GM19023 (cell line): ENCODE data around the gene CACNB4.
"Not testable (repeated sequence)": the region's sequence is repeated elsewhere in the genome, so short reads cannot be mapped to it uniquely, and the experiment has no call there.

ENCODE experiments used
- ATAC-seq: cut with Tn5 transposase; IDR thresholded peaks from one replicate; pipeline ENCODE4 v1.9.1; 2021; ENCODE audit warnings: mild to moderate bottlenecking, moderate library complexity; ENCODE audit not compliant: unreplicated experiment

Gene CACNB4

DNA sequence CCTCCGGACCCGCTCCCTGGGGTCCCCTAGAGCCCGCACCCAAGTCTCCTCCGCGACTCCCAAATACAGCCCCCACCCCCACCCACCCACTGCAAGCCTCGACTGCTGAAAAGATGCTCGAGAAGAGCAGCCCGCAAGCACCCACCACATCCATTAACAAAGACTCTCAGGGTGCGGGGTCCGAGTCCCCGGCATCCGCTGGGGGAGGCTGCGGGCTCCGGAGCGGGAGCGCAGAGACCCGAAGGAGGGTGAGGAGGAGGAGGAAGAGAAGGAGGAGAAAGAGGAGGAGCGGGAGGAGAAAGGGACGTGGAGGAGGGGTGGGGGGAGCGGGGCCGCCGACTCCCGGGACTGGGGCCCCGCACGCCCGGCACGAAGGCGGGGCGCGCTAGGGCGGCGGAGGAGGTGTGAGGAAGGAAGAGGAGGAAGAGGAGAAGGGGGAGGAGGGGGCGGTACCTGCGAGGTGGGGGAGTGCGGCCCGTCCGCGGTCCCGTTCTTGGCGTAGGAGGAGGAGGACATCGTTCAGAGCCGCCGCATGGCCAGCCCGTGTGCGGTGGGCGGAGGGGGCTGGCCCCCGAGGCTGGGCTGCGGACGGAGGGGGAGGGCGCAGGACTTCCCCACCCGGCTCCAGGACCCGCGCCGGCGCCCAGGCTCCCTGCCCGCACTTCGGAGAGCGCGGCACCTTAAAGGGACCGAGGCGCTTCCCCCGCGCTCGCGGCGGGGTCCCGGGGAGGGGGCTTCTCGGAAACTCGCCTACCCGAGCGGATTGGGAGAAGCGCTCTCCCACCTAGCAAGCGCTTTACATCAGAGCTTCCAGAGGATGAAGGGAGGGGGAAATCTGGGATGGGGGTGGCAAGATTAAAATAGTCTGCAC, at the start of gene CACNB4:
TSS of gene CACNB4 (minus strand) at position 549 of the 871 bp plus-strand sequence.
- no peak for ATAC-seq

DNA sequence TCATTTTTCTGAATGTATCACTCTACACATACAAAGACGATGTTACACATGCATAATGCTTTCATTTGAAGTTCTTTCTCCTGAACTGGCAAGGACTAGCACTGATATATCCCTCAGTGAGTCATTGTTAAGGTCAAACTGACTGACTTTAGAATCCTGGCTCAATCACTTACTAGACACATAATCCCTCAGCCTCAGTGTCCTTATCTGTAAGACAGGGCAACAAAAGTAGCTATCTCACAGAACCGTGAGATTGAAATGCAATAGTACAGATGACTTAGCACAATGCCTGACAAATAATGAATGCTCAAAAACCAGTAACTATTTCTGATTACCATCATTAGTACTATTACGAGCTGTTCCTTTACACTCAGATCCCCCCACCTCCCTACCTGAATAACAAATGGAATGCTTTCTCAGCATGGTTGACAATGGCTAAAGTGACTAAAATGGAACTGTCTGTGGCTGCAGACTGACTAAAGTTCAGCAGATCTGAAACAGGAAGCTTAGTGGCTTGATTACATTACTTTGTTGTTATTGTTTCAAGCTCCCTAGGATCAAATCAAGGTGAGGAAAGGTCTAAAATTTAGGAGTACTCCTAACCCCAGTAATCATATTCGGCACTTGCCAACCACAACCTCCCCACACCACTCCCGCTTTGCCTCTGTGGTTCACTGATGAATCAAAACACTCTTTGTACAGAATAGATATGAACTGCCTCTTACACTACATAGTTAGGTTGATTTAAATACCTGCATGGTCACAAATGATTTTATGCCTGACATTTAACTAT, 35.8 kb upstream of the CACNB4 start:
- peak; percentile 79 for ATAC-seq

DNA sequence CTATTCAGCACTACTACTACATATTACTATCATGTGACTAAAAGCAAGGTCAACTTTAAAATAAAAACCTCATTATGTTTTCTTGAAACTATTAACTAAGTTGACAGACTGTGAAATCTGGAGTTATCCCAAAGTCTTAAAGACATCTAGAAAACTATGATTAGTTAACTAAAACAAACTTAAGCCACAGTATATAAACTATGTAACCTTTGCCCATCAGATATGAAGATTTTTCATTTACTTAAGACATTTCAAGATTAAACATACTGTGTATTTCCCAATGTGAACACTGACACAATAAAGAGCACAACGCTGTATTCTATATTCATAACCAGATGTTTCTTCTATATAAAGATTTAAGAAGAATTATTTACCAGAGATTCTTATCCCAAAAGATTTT, 33.5 kb upstream of the CACNB4 start:
- ATAC-seq: no peak

DNA sequence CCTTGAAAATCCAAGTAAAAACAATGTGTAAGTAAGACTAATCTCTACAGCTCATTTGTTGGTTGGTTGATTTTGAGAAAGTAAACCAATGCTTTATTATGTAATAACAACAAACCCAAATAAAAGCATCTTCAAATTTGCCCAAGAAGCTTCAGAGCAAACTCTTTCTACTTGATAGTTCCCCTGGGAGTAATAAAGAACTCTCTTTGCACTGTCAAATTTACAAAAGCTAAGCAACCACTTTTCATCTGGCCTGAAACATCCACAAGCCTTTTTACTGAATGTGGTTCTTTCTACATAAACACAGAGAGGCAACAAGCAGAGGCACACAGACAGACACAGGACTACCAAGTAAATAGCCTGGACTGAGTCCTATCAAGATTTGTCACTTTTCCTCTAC, 28.8 kb upstream of the CACNB4 start:
- no peak for ATAC-seq

DNA sequence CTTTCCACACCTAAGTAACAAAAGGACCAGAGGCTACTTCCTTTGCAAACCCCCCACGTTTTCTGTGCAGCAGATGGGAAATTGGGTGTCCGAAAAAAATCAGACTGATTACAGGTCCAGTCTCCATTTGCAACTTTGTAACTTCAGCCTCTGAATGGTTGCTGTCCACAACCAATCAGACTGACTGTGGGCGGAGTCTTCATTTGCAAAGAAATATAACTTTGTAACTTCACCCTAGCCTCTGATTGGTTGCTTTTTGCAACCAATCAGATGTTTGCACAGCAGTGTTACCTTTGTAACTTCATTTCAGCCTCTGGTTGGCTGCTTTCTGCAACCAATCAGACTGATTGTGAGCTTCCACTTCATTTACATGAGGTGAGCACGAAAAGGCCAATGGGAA, 27.8 kb upstream of the CACNB4 start:
- no peak for ATAC-seq

DNA sequence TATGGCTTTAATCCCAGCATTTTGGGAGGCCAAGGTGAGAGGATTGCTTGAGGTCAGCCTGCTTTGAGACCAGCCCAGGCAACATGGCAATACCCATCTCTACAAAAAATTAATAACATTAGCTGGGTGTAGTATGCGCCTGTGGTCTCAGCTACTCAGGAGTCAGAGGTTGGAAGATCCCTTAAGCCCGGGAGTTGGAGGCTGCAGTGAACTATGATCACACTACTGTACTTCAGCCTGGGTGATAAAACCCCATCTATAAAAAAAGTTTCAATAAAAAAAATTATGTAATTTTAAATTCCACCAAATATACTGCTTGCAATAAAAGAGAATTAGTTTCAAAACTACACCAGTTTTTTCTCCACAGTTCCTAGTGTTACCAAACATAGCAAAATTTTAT, 23.3 kb upstream of the CACNB4 start:
- ATAC-seq: no peak

DNA sequence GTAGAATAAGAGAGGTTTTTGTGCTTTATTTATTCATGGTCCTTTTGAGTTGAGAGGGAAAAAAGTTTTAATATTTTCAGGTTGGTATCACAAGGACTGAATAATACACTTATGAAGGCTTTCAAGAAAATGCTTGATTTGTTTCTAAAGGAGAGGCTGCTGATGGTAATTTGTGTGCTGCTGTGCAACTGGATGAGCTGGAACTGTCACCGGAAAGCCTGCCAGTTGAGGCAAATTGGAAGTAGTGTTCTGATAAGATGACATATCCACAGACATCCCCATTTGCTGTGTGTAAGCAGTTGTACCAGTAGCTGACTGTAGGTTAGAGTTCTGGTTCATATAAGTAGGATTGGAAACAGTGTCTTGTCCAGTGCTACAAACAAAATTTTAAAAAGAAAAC, 21.6 kb upstream of the CACNB4 start:
- no peak for ATAC-seq

DNA sequence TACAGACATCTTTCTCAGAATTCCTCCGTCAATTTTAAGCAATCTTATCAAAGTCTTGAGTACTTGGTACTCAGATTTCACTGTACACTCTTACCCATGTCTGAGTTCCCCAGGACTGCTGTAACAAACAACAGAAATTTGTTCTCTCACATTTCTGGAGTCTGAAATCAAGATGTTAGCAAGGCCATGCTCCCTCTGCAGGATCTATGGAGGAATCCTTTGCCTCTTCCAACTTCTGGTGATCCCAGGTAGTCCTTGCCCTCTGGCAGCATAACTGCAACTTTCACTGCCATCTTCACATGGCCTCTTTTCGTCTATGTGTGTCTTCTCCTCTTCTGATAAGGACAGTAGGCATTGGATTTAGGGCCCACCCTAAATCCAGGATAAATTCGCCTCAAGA, 17.1 kb upstream of the CACNB4 start:
- ATAC-seq: no peak

DNA sequence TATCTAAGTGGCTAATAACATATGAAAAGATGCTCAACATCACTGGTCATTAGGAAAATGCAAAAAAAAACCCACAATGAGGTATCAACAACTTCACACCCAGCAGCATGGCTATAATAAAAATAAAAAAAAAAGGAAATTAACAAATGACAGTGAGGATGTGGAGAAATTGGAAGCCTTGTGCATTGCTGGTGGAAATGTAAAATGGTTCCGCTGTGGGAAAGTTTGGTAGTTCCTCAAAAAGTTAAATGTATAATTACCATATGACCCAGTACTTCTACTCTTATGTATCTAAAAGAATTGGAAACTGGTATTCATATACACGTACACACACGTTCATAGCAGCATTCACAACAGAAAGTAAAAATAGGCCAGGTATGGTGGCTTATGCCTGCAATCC, 15.5 kb upstream of the CACNB4 start:
- ATAC-seq: no peak

DNA sequence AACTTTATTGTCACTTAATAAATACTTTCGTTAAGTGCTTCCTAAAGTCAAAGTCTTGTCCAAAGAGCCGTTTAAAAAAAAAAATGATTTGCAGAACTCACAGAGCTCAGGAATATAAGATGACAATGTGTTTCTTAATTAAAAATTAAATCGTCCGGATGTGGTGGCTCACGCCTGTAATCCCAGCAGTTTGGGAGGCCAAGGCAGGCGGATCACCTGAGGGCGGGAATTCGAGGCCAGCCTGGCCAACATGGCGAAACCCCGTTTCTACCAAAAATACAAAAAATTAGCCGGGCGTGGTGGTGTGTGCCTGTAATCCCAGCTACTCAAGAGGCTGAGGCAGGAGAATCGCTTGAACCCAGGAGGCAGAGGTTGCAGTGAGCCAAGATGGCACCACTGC, 8.3 kb upstream of the CACNB4 start:
- not testable (repeated sequence) for ATAC-seq

DNA sequence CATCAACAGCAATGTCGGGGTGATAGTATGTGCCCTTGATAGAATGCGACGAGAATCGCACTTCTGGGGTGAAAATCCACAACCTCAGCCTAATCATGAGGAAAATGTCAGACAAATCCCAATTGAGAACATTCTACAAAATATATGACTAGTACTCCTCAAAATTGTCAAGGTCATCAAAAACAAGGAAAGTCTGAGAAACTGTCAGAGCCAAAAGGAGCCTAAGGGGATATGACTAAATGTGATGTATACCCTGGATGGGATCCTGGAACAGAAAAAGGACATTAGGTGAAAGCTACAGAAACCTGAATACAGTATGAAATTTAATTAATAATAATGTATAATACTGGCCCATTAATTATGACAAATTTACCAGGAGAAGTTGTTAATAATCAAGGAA, 7.6 kb upstream of the CACNB4 start:
- ATAC-seq: no peak

DNA sequence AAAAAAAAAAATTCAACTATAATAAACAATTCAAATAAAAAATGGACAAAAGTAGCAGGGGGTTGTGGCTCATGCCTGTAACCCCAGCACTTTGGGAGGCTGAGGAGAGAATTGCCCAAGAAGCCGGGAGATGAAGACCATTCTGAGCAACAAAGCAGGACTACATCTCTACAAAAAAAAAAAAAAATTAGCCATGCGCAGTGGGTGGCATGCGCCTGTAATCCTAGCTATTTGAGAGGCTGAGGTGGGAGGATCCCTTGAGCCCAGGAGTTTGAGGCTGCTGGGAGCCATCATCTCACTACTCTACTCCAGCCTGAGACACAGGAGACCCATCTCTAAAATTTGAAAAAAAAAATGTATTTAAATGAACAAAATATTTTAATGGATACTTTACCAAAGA, 4.4 kb upstream of the CACNB4 start:
- ATAC-seq: no peak

DNA sequence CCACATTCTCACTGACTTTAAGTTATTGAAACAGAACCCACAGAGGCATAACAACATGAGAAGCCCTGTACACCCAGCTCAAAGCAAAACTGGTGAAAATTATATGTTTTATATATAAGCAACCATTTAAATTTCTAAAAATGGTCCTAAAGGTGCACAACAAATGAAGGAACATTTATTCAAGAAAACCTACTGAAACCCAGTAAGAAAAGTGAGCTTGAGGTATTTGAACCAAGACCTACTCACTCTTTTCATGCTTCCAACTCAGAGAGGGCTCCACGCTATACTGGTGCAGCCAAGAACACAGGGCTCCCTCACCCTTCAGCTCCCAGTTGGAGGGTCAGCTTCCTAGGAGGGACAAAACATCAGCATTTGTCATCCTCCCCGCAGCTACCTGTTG, 2.1 kb upstream of the CACNB4 start:
- ATAC-seq: no peak

DNA sequence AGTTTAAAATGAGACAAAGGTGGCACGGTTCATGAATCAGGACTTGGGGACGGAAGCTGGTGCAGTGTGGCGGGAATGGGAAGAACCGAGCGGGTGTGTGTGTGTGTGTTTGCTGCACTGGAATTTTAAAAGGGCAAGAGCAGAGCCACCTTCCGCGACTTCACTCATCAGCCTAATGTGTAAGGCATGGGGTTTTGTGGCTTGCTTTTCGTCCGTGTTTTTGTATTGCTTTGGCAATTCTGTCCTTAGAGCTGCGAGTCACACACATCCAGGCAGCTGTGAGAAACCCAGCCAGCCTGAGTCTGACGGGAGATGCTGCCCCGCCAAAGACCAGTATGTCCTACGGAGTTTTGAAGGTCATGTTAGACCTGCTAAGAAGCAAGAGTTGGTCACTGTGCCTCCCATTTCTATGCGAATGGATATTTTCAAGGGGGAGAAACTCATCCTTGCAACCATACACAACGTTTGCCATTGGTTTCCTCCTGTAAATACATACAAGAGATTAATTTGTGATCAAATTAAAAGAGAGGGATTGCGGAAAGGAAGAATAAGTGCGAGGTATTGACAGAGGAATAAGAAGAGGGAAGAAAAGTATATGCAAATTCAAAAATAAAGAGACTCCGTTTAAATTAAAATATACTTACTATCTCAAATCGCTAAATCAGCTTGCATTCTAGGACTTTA, 665 bp upstream of the CACNB4 start:
- ATAC-seq: no peak

DNA sequence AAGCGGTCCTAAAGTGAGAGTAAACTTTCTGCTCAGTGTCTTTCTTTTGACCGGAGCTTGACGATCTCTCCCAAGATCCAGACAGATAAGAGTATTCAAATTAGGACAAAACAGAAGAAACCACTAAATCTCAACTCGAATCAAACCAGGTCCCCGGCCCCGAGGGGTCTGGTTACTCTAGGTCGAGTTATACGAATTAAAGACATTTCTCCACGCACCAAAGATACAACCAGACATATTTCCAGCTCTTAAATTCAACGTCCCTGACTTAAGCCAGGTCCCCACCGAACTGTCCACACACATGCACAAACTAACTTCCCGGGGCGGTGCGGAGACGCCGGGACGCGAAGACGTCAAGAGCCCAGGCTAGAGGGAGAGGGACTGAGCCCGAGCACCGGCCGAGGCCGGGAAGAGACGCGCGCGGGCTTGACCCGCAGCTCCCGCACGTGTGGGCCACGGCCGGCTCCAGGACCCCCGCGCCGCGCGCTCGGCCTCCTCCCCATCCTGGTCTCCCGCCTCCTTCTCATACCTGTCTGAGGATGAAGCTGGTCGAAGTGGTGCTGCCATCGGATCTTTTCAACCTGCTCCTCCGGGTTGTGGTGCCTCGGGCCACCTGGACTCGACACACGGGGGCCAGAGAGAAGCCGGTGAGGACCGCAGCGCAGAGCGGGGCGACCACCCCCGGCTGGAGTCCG, 896 bp downstream of the CACNB4 start:
- ATAC-seq: no peak

DNA sequence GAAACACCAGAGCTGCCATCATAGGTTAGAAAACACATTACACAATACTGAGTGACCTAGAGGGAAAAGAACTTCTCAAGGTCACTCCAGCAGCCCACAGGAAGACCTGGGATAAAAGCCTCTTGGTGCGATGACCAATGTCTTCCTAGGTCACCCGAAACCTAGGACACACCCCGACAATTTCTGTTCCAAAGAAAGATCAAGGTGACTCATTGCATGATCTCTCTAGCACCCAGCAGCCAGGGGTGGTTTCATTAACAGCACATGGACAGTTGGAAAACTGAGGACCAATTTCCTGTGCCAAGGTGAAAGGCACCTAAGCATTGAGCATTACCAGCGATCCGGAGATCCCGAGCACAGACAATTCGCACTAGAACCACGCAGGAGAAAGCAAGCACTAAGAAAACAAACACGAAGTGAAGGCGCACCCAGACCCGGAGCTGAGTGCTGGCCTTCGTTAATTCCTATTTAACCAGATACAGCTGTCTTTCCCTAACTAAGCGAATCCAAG, 1.5 kb downstream of the CACNB4 start:
- no peak for ATAC-seq

DNA sequence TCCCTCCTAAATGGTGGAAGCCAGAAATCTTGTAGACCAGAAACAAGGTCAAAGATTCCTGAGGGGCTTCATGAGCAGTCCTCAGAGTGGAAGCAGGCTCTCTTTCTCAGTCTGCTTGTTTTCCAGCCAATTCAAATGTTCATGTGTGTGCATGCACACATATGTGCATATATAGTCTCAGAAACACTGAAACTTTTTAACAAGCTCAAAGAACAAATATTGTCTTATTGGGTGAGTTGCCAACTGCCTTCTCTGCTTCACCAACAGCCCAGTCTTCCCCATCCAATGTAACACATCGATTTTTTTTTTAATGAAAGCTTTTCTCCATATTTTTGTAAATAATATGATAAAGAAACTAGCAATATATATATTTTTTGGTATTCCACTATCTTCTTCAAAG, 3.7 kb downstream of the CACNB4 start:
- no peak for ATAC-seq

DNA sequence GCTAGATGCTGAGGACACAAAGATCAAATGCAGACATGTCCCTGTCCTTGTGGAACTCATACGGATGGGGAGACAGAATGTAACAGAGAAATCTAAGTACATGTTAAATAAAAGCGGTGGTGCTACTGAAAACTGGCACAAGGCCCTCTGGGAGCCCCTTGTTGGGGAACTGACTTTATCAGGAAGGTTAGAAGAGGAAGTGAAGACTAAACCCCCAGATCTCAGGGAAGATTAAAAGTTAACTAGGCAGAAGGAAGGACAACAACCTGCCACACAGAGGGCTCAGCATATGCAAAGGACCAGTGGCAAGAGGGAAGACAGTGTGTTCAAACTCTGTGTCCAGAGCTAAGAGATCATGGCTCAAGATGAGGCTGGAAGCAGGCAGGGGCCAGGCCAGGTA, 4.8 kb downstream of the CACNB4 start:
- no peak for ATAC-seq

DNA sequence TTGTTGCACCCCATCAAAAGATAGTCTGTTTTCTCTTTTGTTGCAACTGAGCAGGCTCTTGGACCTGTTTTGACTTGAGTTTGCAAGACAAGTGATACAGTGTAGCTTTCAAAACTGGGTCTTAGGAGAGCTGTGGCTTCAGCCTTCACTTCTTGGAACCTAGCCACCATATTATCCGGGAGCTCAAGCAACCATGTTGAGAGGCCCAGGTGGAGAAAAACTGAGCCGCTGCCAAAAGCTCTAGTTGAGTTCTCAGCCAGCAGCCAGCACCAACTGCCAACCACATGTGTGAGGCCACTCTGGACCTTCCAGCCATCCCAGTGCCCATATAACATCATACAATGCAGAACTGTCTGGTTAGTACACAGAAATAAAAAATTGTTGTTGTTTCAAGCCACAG, 5.4 kb downstream of the CACNB4 start:
- no peak for ATAC-seq

DNA sequence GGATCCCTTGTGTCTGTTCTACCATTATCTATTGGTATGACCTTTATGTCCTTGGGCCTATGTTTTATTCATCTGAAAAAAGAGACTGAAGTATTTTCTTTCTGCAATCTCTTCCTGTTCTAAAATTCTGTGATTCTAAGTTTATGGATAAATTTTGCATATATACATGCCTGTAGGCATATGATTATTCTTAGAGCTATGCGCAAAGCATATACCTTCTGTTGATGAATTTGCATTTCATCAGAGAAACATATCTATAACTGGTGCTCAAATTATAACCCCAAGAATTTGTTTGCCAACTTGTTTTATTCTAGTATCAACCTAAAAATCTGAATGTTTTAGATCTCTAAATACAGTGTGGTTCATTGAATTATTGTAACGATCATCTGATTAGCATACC, 6.7 kb downstream of the CACNB4 start:
- no peak for ATAC-seq

DNA sequence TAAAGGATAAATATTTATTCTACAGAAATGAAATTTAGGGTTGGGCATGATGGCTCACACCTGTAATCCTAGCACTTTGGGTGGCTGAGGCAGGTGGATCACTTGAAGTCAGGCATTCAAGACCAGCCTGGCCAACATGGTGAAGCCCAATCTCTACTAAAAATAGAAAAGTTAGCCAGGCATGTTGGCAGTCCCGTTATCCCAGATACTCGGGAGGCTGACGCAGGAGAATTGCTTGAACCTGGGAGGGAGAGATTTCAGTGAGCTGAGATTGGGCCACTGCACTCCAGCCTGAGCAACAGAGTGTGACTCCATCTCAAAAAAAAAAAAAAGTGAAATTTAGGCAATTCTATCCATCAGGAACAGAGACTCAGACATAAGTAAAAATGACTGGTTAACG, 8.1 kb downstream of the CACNB4 start:
- not testable (repeated sequence) for ATAC-seq
